Measurements from ENCODE around the gene WDFY4.

GRCh38 chr10:48774416-48775205, 89.9 kb downstream of the WDFY4 start:
- TF ChIP-seq EP300 (IDR thresholded peaks at IDR 0.05) (no peak), CTCF (IDR thresholded peaks at IDR 0.05) (no peak)
